OCI-LY1 (cell line): ENCODE measurements around the gene WNT7B.

ENCODE experiments used
- CTCF ChIP-seq: fragments of 200-600 bp; sonication (generic), shearing (Covaris generic); IDR thresholded peaks from 2 replicates; pipeline ENCODE4 v1.5.1; 2017; ENCODE audit warnings: mild to moderate bottlenecking, antibody characterized with exemption, low read length, moderate library complexity, mixed read lengths
- EZH2 ChIP-seq: fragments of 200-600 bp; sonication (generic), shearing (Covaris generic); IDR thresholded peaks from 2 replicates; pipeline ENCODE4 v1.8.0; 2017; ENCODE audit warnings: borderline replicate concordance, mixed run types, mild to moderate bottlenecking, antibody characterized with exemption, low read length, moderate library complexity, mixed read lengths

GRCh38 chr22:45966895-45967365, 10.0 kb downstream of the WNT7B start:
- TF ChIP-seq CTCF, result no peak
- TF ChIP-seq EZH2, result no peak
